Measurements from ENCODE around the gene LUC7L3.
"Not testable (repeated sequence)": the region's sequence is repeated elsewhere in the genome, so short reads cannot be mapped to it uniquely, and the experiment has no call there.

LUC7L3 gene

GRCh38 chr17:50785126-50785525 is 65.7 kb downstream of the LUC7L3 start:
- DNase-seq (ENCODE audit: low read depth, low spot score), result no peak

GRCh38 chr17:50785946-50786570 is 66.7 kb downstream of the LUC7L3 start:
- DNase-seq (ENCODE audit: low read depth, low spot score), result no peak

- DNase-seq (ENCODE audit: low read depth, low spot score), result no peak
These were observed 67.7 kb downstream of the LUC7L3 start for GRCh38 chr17:50787106-50787505.

DNA sequence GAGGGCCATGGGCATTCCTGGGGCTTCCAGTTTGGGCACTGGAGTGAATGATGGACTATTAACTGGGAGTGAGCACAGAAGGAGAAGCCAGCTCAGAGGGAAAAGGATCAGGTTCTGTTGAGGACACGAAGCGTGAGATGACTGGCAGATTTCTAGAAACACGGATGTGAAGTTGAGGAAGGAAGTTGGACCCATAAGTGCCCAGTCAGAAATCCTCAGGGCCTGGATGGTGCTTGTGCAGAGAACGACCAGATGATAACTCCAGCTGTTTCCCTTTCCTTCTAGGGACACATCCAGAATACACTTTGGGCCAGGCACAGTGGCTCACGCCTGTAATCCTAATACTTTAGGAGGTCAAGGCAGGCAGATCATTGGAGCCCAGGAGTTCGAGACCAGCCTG is 71.2 kb downstream of the LUC7L3 start:
- no peak for DNase-seq (ENCODE audit: low read depth, low spot score)

GRCh38 chr17:50792132-50792531 is 72.7 kb downstream of the LUC7L3 start:
- no peak for DNase-seq (ENCODE audit: low read depth, low spot score)

DNA sequence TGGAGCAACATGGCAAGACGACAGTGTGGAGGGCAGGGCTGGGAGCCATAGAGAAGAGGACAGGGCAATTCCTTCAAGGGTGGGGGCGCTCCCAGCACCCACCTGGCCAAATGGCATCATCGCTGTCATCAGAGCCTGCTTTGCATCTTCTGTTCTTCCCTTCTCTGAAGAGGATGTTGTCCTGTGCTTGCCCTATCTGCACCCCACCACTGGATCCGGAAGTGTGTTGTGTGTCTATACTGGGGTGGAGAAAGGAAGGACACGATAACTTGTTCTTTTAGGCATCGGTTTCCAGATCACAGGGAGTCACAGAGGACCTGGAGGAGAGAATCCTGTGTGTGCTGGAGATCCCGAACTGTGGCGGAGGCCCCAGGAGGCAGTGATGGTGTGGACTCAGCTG is 73.6 kb downstream of the LUC7L3 start:
- DNase-seq (ENCODE audit: low read depth, low spot score), result no peak

GRCh38 chr17:50794361-50794760 is 75.0 kb downstream of the LUC7L3 start:
- DNase-seq (ENCODE audit: low read depth, low spot score), result no peak

DNA sequence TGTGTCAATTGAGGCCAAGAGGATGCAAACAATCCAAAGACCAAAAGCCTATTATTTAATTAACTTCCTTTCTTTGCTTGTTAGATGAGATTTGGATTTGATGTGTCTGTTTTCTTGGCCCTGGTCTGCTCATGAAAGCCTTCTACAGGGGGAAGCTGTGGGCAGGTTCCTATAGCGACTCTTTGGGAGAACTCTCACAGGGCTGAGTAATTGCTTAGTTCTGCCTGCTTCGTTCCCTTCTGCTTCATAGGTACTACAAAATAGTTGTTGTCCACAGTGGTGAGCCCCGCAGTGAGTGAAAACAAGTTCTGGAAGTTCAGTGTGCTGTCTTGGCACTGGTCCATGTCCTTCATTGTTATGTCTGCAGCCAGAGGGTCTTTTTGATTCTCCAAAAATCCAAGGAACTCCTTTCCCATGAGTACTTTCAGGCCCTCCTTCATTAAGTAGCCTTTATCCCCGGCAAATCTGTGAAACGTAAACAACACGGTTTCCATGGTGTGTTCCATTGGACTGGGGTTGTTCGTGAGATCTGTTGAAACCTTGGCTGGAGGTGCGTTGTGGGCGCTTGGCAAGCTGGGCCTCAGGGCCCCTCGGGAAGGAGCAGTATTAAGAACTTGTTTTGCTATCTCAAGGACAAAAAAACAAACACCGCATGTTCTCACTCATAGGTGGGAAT is 77.9 kb downstream of the LUC7L3 start:
- no peak for DNase-seq (ENCODE audit: low read depth, low spot score)

DNA sequence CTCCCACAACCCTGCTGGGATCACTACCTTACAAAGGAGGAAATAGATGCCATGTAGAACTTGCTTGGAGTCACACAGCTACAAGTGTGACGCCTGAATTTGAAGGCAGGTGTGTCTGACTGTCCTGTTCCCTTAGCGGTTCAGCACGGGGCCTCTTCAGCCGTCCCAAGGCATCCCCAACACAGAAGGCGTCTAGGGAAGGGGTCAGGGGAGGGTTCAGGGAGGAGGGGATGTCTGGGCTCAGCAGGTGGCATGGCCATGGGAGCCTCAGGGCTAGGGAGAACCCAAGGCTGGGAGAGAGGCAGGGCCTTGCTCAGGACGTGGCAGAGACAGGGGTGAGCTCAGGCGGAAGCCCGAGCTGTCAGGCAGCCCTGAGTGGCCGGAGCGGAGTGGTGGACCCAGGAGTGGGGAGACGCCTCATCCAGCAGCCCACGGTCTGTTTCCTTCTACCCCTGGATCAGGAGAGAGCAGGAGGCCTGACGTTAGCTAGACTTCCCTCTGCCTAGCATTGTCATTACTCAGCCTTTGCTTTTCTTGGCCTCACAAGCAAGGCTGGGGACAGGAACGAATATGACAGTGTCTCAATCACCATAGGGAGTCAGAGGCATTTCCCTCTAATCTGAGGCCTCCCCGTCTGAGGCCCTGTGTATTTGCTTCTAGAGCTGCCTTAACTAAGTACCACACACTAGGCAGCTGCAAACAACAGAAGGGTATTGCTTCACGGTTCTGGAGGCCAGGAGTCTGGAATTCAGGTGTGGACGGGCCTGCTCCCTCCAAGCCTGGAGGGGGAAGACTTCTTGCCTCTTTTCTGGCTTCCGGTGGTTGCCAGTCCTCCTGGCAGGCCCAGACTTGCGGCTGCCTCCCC is 79.3 kb downstream of the LUC7L3 start:
- no peak for DNase-seq (ENCODE audit: low read depth, low spot score)

- DNase-seq (ENCODE audit: low read depth, low spot score), result no peak
These were observed 80.2 kb downstream of the LUC7L3 start for GRCh38 chr17:50799582-50799981.

- no peak for DNase-seq (ENCODE audit: low read depth, low spot score)
These were observed 80.8 kb downstream of the LUC7L3 start for GRCh38 chr17:50800196-50800700.

- no peak for DNase-seq (ENCODE audit: low read depth, low spot score)
These were observed 83.5 kb downstream of the LUC7L3 start for GRCh38 chr17:50802609-50803571.

DNA sequence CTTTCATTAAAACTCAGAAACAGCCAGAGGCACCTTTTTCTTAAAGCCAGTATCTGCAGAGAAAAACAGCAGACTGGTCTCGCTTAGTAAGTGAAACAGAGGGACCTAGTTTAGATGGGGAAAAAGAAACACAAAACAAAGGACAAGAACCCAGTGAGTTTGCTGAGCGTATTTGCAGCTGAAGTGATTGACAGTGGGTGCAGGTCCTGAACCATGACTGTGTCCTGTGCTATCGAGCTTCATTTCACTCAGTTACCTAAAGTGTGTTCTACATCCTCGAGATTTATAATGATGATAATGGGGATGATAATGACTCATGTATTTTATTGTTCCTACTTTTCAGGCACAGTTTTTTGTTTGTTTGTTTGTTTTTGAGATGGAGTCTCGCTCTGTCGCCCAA is 84.3 kb downstream of the LUC7L3 start:
- no peak for DNase-seq (ENCODE audit: low read depth, low spot score)

GRCh38 chr17:50804749-50805475 is 85.5 kb downstream of the LUC7L3 start:
- not testable (repeated sequence) for DNase-seq (ENCODE audit: low read depth, low spot score)

DNA sequence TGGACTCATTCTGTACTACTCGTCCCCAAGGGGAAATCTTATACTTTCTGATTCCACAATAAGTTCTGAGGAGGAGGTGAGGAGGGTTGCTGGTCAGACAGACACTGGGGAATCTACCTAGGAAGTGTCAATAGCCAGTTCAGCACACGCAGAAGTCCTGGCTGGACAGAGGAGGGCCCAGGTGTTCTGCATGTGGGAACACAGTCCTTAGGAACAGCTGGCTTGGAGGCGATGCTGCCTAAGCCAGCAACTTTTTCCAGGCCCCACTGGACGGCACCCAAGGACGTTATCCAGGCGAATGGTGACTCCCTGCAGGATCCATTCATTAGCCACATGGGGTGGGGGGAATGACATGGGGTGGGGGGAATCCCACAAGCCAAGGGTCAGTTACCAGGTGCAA is 86.1 kb downstream of the LUC7L3 start:
- no peak for DNase-seq (ENCODE audit: low read depth, low spot score)
